Islet precursor cell (in vitro differentiated cells): ENCODE results near the gene ANXA2.
"Not testable (repeated sequence)": the region's sequence is repeated elsewhere in the genome, so short reads cannot be mapped to it uniquely, and the experiment has no call there.

ENCODE experiments used
- DNase-seq: peaks from one replicate; pipeline ENCODE4 v3.0.0-alpha.2; 2018

Gene ANXA2

DNA sequence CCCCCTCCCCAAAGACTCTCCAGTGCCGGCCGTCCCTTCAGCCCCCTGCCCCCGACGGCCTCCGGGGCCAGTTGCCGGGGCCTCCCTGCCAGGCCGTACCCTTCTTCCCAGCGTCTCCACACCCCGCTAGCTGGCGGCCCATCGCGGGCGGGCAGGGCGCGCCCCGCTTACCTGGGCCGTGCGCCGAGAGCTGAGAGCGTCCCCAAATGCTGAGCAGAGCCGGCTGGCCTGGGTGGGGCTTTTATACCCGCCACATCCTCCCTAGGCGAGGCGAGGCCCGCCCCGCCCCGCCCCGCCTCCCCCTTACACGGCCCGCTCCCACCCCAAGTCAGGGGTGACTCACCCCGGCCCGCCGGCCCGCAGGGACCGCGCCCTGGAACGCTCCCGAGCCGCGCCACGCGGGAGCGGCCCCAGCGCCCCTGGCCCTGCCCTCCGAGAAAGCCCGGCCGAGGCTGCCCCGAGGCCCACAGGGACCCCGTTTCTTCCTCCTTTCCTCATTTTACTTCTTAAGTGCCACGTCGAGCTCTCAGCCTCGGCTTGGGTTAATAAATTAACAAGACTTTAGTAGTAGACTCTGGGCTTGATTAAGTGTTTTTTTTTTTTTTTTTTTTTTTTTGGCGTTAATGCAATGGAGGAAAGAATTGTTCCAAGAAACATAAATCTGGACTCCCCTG, at the start of gene ANXA2:
TSS of gene ANXA2 (minus strand) at position 215 of the 674 bp plus-strand sequence. CDS start 11,911 bp downstream, outside the sequence.
- DNase-seq = peak; percentile 94

DNA sequence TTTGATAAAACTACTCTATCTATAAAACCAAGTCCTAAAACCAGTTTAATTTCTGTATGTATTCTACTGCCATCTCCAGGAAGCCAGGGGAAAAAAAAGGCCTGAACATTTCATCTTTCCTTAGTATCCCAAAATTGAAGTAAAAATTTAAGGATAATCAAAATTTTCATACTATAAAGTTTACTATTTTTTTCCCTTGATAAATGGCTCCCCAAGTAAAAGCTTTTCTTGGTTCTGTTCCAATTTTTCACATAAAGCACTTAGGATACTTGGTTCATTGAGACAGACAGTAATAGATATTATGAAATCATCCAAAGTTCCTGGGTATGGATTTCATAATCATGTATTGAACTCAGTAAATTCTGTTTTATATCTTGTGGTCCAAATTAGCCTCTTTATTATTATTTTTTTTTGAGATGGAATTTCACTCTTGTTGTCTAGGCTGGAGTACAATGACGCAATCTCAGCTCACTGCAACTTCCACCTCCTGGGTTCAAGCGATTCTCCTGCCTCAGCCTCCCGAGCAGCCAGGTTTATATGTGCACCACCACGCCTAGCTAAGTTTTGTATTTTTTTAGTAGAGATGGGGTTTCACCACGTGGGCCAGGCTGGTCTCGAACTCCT, 46.6 kb upstream of the ANXA2 start:
- no peak for DNase-seq

- no peak for DNase-seq
These were observed 45.0 kb upstream of the ANXA2 start for GRCh38 chr15:60442763-60443162.

- DNase-seq = no peak
These were observed 44.4 kb upstream of the ANXA2 start for GRCh38 chr15:60442031-60442650.

DNA sequence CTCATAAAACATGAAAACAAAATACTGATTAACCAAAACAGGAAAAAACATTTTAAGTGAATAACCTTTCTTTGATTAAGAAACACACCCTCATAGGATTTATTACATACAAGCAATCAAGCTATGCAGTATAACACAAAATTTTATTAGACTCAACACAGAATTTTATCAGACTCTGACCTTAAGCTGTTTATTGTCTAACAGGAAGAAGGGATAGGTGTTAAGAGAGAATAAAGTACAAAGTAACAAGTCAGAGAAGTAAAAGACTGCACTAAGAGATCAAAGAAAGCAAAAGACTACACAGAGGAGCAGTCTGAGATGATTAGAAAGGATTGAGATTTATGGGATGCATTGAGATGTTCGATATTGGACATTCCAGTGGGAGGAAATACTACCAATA, 43.5 kb upstream of the ANXA2 start:
- no peak for DNase-seq

DNA sequence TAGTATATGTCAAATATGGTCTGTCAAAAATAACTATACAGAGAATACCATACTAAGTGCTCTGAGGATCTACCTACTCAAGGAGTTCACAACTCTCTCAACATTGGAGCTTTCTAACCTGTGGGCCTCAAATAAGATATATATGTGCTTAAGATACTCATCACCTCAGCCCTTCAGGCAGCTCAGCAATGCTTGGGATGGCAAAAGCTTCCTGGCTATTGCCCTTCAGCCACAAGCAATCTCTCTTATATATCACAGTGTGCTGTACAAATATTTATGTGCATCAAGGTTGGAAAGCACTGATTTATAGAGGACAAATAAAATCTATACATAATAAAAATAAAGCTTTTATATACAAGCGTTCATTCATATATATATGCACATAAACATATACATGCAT, 40.9 kb upstream of the ANXA2 start:
- no peak for DNase-seq

GRCh38 chr15:60428935-60429334, 31.1 kb upstream of the ANXA2 start:
- no peak for DNase-seq

DNA sequence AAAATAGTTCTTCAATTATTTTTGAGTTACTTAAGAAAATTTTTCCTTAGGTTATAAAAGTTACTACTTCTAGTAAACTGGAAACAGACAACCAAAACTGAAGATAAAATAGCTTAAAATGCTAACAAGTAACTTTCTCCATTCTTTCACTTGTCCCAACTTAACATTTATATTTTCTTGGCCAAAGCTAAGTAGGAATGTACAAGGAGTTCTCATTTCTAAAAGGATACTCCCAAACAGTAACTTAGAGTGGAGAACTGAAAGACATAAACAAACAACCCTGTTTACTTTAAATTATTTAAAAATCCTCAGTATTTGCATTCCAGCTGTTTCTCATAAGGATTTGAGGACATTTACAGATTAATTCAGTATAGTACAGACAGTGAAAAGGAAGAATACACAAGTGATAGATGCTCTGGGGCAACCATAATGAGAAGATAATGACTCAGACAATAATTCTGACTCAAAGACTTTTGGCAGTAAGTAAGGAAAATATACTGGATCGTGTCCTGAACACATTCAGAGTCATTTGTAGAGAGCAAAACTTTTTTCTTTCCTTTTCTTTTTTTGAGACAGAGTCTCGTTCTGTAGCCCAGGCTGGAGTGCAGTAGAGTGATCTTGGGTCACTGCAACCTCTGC, 29.2 kb upstream of the ANXA2 start:
- no peak for DNase-seq

DNA sequence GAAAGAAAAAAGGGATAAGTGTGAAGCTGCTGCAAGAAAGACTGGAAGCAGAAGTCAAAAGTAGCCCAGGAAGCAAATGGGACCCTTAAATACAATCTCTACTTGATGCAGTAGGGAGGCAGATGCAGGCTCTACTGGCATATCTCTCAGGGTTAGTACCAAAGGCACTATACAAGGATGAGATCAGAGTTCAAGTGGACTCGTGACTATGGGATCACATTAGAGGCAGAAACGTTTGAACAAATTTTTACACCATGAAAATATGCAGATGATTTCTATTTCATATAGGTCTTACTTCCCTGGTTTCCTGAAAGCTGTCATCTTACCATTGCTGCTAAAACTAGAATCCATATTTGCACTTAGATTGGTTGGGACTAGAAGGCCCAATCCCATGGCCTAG, 27.7 kb upstream of the ANXA2 start:
- no peak for DNase-seq

GRCh38 chr15:60424006-60424405, 26.2 kb upstream of the ANXA2 start:
- DNase-seq = no peak

DNA sequence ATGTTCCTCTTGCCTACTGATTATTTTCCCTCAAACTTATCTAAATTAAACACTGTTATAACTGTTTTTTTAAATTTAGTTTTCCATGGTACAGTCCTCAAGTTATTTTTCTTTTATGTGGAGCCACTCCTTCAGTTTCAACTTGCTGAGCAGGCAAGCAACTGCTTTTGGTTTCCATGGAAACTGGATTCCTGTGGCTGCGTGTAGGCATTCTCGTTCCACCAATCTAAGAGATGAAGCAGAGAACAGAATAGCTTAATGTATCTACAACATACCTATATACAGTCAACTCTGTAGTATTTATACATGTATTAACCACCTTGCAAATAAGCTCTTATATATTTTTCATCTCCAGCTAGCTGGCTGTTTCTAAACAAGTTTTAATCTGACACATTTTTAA, 25.8 kb upstream of the ANXA2 start:
- peak; percentile 88 for DNase-seq

- DNase-seq = no peak
These were observed 23.8 kb upstream of the ANXA2 start for GRCh38 chr15:60421544-60421943.

GRCh38 chr15:60420203-60420716, 22.5 kb upstream of the ANXA2 start:
- DNase-seq = no peak

- DNase-seq = no peak
These were observed 22.0 kb upstream of the ANXA2 start for GRCh38 chr15:60419753-60420152.

DNA sequence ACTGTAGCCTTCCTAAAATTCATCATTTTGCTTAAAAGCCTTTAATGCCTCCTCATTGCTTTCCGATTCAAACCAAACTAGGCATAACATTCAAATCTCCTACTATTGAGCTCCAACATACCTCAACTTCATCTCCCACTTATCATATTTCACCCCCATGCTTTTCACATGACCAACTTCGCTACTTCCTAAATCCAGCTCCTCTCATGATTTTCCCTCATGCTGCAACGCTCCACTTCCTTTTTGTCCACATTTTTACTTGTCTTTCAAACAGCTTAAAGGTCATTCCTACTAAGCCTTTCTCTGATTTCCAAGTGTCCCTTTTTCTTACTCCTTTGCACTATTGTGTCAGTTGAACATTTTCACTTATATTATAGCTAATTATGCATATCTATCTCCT, 20.3 kb upstream of the ANXA2 start:
- no peak for DNase-seq

- DNase-seq = no peak
These were observed 19.3 kb upstream of the ANXA2 start for GRCh38 chr15:60417112-60417511.

GRCh38 chr15:60416484-60416883, 18.7 kb upstream of the ANXA2 start:
- DNase-seq = no peak

DNA sequence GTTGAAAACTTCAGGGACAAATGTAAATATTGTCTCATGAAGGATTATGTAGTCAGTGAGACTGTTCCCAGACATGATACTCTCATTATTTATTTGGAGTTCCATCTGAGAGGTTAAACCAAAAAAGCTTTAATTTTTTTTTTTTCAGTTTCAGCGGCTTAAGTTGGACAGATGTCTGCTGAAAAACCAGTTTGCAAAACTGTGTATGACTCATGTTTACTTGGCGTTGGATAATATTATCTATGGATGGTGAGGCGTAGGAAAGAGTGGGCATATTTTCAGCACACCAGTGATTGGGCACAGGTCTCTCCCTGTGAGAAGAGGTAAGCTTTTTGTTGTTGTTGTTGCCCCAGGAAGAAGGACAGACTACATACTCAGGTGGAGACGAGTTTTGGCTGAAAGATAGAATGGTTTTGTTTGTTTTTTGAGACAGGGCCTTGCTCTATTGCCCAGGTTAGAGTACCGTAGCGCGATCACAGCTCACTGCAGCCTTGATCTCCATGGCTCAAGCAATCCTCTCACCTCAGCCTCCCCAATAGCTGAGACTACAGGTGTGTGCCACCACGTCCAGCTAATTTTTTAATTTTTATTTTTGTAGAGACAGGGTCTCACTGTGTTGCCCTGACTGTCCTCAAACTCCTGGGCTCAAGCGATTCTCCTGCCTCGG, 16.4 kb upstream of the ANXA2 start:
- no peak for DNase-seq

- no peak for DNase-seq
These were observed 15.5 kb upstream of the ANXA2 start for GRCh38 chr15:60413231-60413824.

DNA sequence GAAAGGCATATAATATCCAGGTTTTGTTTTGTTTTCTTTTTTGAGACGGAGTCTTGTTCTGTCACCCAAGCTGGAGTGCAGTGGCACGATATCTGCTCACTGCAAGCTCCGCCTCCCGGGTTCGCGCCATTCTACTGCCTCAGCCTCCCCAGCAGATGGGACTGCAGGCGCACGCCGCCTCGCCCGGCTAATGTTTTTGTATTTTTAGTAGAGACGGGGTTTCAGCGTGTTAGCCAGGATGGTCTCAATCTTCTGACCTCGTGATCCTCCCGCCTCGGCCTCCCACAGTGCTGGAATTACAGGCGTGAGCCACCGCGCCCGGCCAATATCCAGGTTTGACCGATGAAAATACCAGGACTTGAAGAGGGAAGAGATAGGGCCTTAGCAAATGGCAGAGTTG, 15.0 kb upstream of the ANXA2 start:
- not testable (repeated sequence) for DNase-seq

- DNase-seq = no peak
These were observed 14.1 kb upstream of the ANXA2 start for GRCh38 chr15:60411774-60412425.

DNA sequence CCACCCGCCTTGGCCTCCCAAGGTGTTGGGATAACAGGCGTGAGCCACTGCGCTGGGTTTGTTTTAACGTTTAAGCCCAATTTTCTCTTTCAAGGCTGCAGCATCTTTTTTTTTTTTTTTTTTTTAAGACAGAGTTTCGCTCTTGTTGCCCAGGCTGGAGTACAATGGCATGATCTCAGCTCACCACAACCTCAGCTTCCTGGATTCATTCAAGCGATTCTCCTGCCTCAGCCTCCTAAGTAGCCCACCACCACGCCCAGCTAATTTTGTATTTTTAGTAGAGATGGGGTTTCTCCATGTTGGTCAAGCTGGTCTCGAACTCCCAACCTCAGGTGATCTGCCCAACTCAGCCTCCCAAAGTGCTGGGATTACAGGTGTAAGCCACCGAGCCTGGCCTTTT, 12.6 kb upstream of the ANXA2 start:
- not testable (repeated sequence) for DNase-seq
